A549 treated with CORT108297 at 1 μM for 4 hours (cell line): Measurements from ENCODE around the gene PTBP2. TPM values are rescaled to one million over a fixed set of nuclear protein-coding genes. Genes with fewer than 3 reads are reported as not detected.

ENCODE experiments used
- total RNA-seq: library from RNA; stranded (reverse); fragments of 200-300 nt; extraction: Qiagen RNA extraction; gene quantifications from 5 replicates; pipeline ENCODE4 v1.2.3, GENCODE V29; 2022

The PTBP2 gene, protein sequence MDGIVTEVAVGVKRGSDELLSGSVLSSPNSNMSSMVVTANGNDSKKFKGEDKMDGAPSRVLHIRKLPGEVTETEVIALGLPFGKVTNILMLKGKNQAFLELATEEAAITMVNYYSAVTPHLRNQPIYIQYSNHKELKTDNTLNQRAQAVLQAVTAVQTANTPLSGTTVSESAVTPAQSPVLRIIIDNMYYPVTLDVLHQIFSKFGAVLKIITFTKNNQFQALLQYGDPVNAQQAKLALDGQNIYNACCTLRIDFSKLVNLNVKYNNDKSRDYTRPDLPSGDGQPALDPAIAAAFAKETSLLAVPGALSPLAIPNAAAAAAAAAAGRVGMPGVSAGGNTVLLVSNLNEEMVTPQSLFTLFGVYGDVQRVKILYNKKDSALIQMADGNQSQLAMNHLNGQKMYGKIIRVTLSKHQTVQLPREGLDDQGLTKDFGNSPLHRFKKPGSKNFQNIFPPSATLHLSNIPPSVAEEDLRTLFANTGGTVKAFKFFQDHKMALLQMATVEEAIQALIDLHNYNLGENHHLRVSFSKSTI
- 5.3 to 8.3 TPM (median 6.1 TPM) in 5 replicates for total RNA-seq

DNA sequence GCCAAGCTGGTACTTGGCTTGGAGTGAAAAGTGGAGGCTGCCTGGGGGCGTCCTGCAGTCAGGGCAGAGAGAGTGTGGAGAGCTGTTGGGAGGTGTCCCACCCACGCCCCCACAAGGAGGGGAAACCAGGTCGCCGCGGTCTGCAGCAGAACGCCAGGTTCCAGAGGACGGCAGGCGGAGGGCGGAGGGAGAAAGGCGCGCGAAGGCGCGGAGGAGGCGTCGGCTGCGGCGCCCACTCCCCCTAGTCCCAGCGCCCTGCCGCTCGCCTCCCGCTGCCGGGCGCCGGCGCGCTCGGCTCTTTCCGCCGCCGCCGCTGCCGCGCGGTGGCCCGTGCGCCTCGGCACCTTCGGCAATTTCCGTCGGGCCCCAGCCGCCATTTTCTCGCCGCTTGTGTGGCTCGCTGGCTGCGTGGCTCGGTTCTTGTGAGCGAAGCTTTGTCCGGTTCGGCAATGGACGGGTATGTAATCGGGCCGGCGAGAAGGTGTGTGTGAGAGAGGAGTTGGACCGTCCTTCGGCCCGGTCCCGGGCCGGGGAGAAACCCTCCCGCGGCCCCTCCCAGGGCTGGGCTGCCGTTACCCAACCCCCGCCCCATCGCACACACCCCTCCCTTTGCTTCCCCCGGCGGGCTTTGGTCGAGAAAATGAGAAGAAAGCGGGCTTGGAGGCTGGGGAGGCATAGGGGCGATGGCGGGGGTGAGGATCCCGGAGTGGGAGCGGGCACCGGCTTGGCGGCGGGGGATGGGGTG, at the start of gene PTBP2:
PTBP2 (plus strand) TSS at position 369 of the 745 bp plus-strand sequence; CDS start at position 450, 81 bp downstream.

